ENCODE data around the gene CDH8. TPM values are rescaled to one million over a fixed set of nuclear protein-coding genes. Genes with fewer than 3 reads are reported as not detected.
"Not testable (repeated sequence)": the region's sequence is repeated elsewhere in the genome, so short reads cannot be mapped to it uniquely, and the experiment has no call there.

CDH8 gene
- total RNA-seq, 1 experiment from 2014 or later: 2.5 TPM

- no peak overlapping the region for H3K4me3 ChIP-seq (replicated peaks in 1 of 2; ENCODE audit: low read depth in 1 of 2, low read length in 2 of 2)
- no peak overlapping the region for H3K4me2 ChIP-seq (ENCODE audit: low read length)
- no peaks in the 10 kb centered on the region for H3K27me3 ChIP-seq (ENCODE audit: insufficient read depth, low read length)
- no peaks in the 10 kb centered on the region for H4K20me1 ChIP-seq (ENCODE audit: insufficient read depth)
- no TSS peak for BruUV-seq (replicated peaks)
- ATAC-seq (no peak), DNase-seq (ENCODE audit: low read depth, low spot score) (no peak)
- TF ChIP-seq ZFX (IDR thresholded peaks at IDR 0.05) (no peak), YY1 (IDR thresholded peaks at IDR 0.05; ENCODE audit: extremely low read depth, insufficient replicate concordance, low read depth, low read length) (no peak), ZNF274 (IDR thresholded peaks at IDR 0.05; ENCODE audit: low read depth, low read length) (no peak), CTCF (IDR thresholded peaks at IDR 0.05 in 2 of 3, conservative IDR thresholded peaks at IDR 0.05 in 1 of 3; ENCODE audit: borderline replicate concordance in 1 of 3, insufficient read depth in 1 of 3, low read depth in 2 of 3, low read length in 2 of 3) (no peak), POLR2A (IDR thresholded peaks at IDR 0.05; ENCODE audit: borderline replicate concordance, extremely low read depth, insufficient read depth, insufficient read length) (no peak), SP1 (IDR thresholded peaks at IDR 0.05; ENCODE audit: low read depth) (no peak), MAX (IDR thresholded peaks at IDR 0.05) (no peak), ZBTB33 (IDR thresholded peaks at IDR 0.05; ENCODE audit: extremely low read depth, insufficient replicate concordance, low read length) (no peak), REST (IDR thresholded peaks at IDR 0.05; ENCODE audit: low read depth) (no peak), TCF7L2 (IDR thresholded peaks at IDR 0.05; ENCODE audit: borderline replicate concordance, extremely low read depth, insufficient read depth, insufficient read length) (no peak)
- POLR2A ChIA-PET: no interaction called here
- no peak overlapping the region for H2AFZ ChIP-seq (ENCODE audit: low read depth, low read length, poor library complexity, severe bottlenecking)
- no peaks in the 10 kb centered on the region for H3K4me1 ChIP-seq (ENCODE audit: control insufficient read depth in 1 of 2, insufficient read depth in 2 of 2, low read length in 2 of 2)
- no peak overlapping the region for H3K27ac ChIP-seq (ENCODE audit: low read depth, low read length)
- H3K9me2 ChIP-seq (ENCODE audit: insufficient read depth): no peaks in the 10 kb centered on the region
- RAD21 ChIA-PET (ENCODE audit: low non-redundant PET in 1 of 2, low total read pairs in 2 of 2, uncharacterized antibody in 2 of 2, unreplicated experiment in 2 of 2): no interaction called here
- H3K9me3 ChIP-seq (ENCODE audit: control insufficient read depth in 1 of 2, insufficient read depth in 1 of 2, low read depth in 1 of 2, low read length in 2 of 2): peaks cover 0 to 13% of the 10 kb centered on the region in 2 experiments; a peak in 2 of 4 replicates
- no peaks in the 10 kb centered on the region for H3K36me3 ChIP-seq (ENCODE audit: control insufficient read depth in 1 of 2, insufficient read depth in 2 of 2, low read length in 2 of 2)
- CTCF ChIA-PET: no interaction called here
- H3K9ac ChIP-seq (ENCODE audit: low read length): no peak overlapping the region
- intact Hi-C loops (cut with micrococcal nuclease): no loop called here
- H3K79me2 ChIP-seq (ENCODE audit: insufficient read depth, low read length): no peaks in the 10 kb centered on the region
Observed at GRCh38 chr16:61807551-61807950, 228.7 kb downstream of the CDH8 start.

- POLR2A ChIA-PET; CTCF ChIA-PET; H3K79me2 ChIP-seq (ENCODE audit: insufficient read depth, low read length); ATAC-seq; H3K4me3 ChIP-seq (replicated peaks in 1 of 2; ENCODE audit: low read depth in 1 of 2, low read length in 2 of 2); H3K27me3 ChIP-seq (ENCODE audit: insufficient read depth, low read length); BruUV-seq (replicated peaks); RAD21 ChIA-PET (ENCODE audit: low non-redundant PET in 1 of 2, low total read pairs in 2 of 2, uncharacterized antibody in 2 of 2, unreplicated experiment in 2 of 2); H3K4me2 ChIP-seq (ENCODE audit: low read length); H3K36me3 ChIP-seq (ENCODE audit: control insufficient read depth in 1 of 2, insufficient read depth in 2 of 2, low read length in 2 of 2); DNase-seq (ENCODE audit: low read depth, low spot score); H2AFZ ChIP-seq (ENCODE audit: low read depth, low read length, poor library complexity, severe bottlenecking); H4K20me1 ChIP-seq (ENCODE audit: insufficient read depth); H3K27ac ChIP-seq (ENCODE audit: low read depth, low read length); H3K9ac ChIP-seq (ENCODE audit: low read length); H3K9me2 ChIP-seq (ENCODE audit: insufficient read depth); intact Hi-C loops (cut with micrococcal nuclease); H3K4me1 ChIP-seq (ENCODE audit: control insufficient read depth in 1 of 2, insufficient read depth in 2 of 2, low read length in 2 of 2); H3K9me3 ChIP-seq (ENCODE audit: control insufficient read depth in 1 of 2, insufficient read depth in 1 of 2, low read depth in 1 of 2, low read length in 2 of 2): not testable (repeated sequence)
Observed at GRCh38 chr16:61801217-61801616, 235.0 kb downstream of the CDH8 start.
